IMR-90 (cell line): ENCODE data around the gene SNTA1.

Source experiments
- BHLHE40 ChIP-seq: fragments of 150-350 bp; IDR thresholded peaks from 2 replicates; pipeline ENCODE4 v1.6.1; 2016; ENCODE audit warnings: mild to moderate bottlenecking, low read depth, low read length
- CHD1 ChIP-seq: IDR thresholded peaks from 2 replicates; pipeline ENCODE4 v1.6.1; 2012; ENCODE audit warnings: low read depth, low read length, improper control_type of control experiment
- CTCF ChIP-seq: conservative IDR thresholded peaks from 2 replicates; pipeline ENCODE4 v1.5.1; 2012; ENCODE audit warnings: mild to moderate bottlenecking, low read depth, low read length, improper control_type of control experiment
- ELK1 ChIP-seq: fragments of 150-350 bp; IDR thresholded peaks from 2 replicates; pipeline ENCODE4 v1.6.1; 2016; ENCODE audit warnings: low read depth, mild to moderate bottlenecking, low read length, moderate library complexity, borderline replicate concordance
- FOS ChIP-seq: fragments of 150-350 bp; IDR thresholded peaks from 2 replicates; pipeline ENCODE4 v1.6.1; 2016; ENCODE audit warnings: low read depth, low read length
- POLR2A ChIP-seq: IDR thresholded peaks from 2 replicates; pipeline ENCODE4 v1.6.1; 2012; ENCODE audit warnings: mild to moderate bottlenecking, low read depth, low read length
- RCOR1 ChIP-seq: IDR thresholded peaks from 2 replicates; pipeline ENCODE4 v1.6.1; 2012; ENCODE audit warnings: mild to moderate bottlenecking, low read length, improper control_type of control experiment; ENCODE audit not compliant: insufficient replicate concordance
- USF2 ChIP-seq: fragments of 150-350 bp; IDR thresholded peaks from 2 replicates; pipeline ENCODE4 v1.6.1; 2017; ENCODE audit warnings: mild to moderate bottlenecking, antibody characterized with exemption, low read length, low read depth

GRCh38 chr20:33434434-33434833 lies 9.1 kb downstream of the SNTA1 start:
- TF ChIP-seq CTCF (no peak), POLR2A (no peak), ELK1 (no peak), RCOR1 (no peak), USF2 (no peak), CHD1 (no peak), FOS (no peak), BHLHE40 (no peak)
